Keratinocyte (primary cell): ENCODE results near the gene PAGR1. TPM values are rescaled to one million over a fixed set of nuclear protein-coding genes. Genes with fewer than 3 reads are reported as not detected.

Source experiments
- DNase-seq: peaks from one replicate; pipeline ENCODE4 v3.0.0-alpha.2; 2011; ENCODE audit warnings: low read depth, missing footprints, low spot score
- FAIRE-seq: peaks from 2 replicates; lab custom pipeline; 2011; peaks lifted over from hg19 to GRCh38; lab: Jason Lieb, UNC
- H2AFZ ChIP-seq: 2 replicates; pipeline ENCODE4 v1.6.0; 2012; ENCODE audit warnings: low read length, control low read depth, inconsistent platforms; ENCODE audit not compliant: control insufficient read depth
- H3K27ac ChIP-seq: 2 replicates; pipeline ENCODE4 v1.5.1; 2011; ENCODE audit warnings: low read length; ENCODE audit not compliant: control insufficient read depth, insufficient read depth
- H3K27me3 ChIP-seq: 3 replicates; pipeline ENCODE4 v1.6.0; 2011; ENCODE audit warnings: low read length; ENCODE audit not compliant: control insufficient read depth, insufficient read depth; ENCODE audit errors: extremely low read depth
- H3K36me3 ChIP-seq, 2 experiments: 2 replicates in 1 of 2; 3 replicates in 1 of 2; pipeline ENCODE4 v1.5.1; 2011; ENCODE audit warnings: low read length in 2 of 2, mild to moderate bottlenecking in 1 of 2; ENCODE audit not compliant: control insufficient read depth in 2 of 2, insufficient read depth in 2 of 2; ENCODE audit errors: extremely low read depth in 1 of 2
- H3K4me1 ChIP-seq: 3 replicates; pipeline ENCODE4 v1.5.1; 2011; ENCODE audit warnings: low read length; ENCODE audit not compliant: control insufficient read depth, insufficient read depth; ENCODE audit errors: extremely low read depth
- H3K4me2 ChIP-seq: 3 replicates; pipeline ENCODE4 v1.6.0; 2011; ENCODE audit warnings: low read depth, low read length; ENCODE audit not compliant: control insufficient read depth, insufficient read depth; ENCODE audit errors: extremely low read depth
- H3K4me3 ChIP-seq, 3 experiments: fragments of 200-600 bp in 1 of 3; sonication (generic) in 1 of 3; 2 replicates in 2 of 3; 3 replicates in 1 of 3; pipeline ENCODE4 v1.5.1; 2011 to 2016; ENCODE audit warnings: low read length in 3 of 3, mild to moderate bottlenecking in 3 of 3, control low read depth in 2 of 3, inconsistent platforms in 1 of 3, low read depth in 1 of 3, mixed read lengths in 1 of 3, mixed run types in 1 of 3, moderate library complexity in 1 of 3; ENCODE audit not compliant: control insufficient read depth in 2 of 3, insufficient read depth in 2 of 3; ENCODE audit errors: extremely low read depth in 1 of 3
- H3K79me2 ChIP-seq: 2 replicates; pipeline ENCODE4 v1.6.0; 2012; ENCODE audit warnings: low read length; ENCODE audit not compliant: control insufficient read depth, insufficient read depth
- H3K9ac ChIP-seq: 3 replicates; pipeline ENCODE4 v1.6.0; 2011; ENCODE audit warnings: low read length; ENCODE audit not compliant: control insufficient read depth, insufficient read depth; ENCODE audit errors: extremely low read depth
- H3K9me1 ChIP-seq: 3 replicates; pipeline ENCODE4 v1.6.0; 2011; ENCODE audit warnings: low read length; ENCODE audit not compliant: control insufficient read depth, insufficient read depth; ENCODE audit errors: extremely low read depth
- H3K9me3 ChIP-seq: 2 replicates; pipeline ENCODE4 v1.5.1; 2012; ENCODE audit warnings: low read depth, low read length; ENCODE audit not compliant: control insufficient read depth
- H4K20me1 ChIP-seq: 3 replicates; pipeline ENCODE4 v1.6.0; 2011; ENCODE audit warnings: low read length; ENCODE audit not compliant: control insufficient read depth, insufficient read depth; ENCODE audit errors: extremely low read depth
- CTCF ChIP-seq, 3 experiments: IDR thresholded peaks in 1 of 3; conservative IDR thresholded peaks in 1 of 3; optimal IDR thresholded peaks in 1 of 3; 2 replicates in 2 of 3; 3 replicates in 1 of 3; pipeline versions ENCODE3 to v1.5.1; 2011; ENCODE audit warnings: low read length in 3 of 3, mild to moderate bottlenecking in 3 of 3, moderate library complexity in 2 of 3, control low read depth in 1 of 3, inconsistent platforms in 1 of 3; ENCODE audit not compliant: insufficient read depth in 2 of 3; ENCODE audit errors: extremely low read depth in 1 of 3
- EZH2 ChIP-seq: IDR thresholded peaks from one replicate; pipeline ENCODE4 v1.6.1; 2012; ENCODE audit warnings: inconsistent platforms, mild to moderate bottlenecking, low read length, moderate library complexity
- dilution Hi-C: fragments of 300-500 bp; cut with MboI; formaldehyde crosslinking; loops from one replicate; pipeline ENCODE4 v1.7.0; 2020; ENCODE audit warnings: low sequenced_read_pairs; ENCODE audit not compliant: extremely low pct_ligation_motif_present
- polyA plus RNA-seq, 5 experiments: library from polyadenylated mRNA; depleted of rRNA in 3 of 5; stranded (reverse) in 3 of 5; stranded (forward) in 1 of 5; unstranded in 1 of 5; fragments of >200 nt; gene quantifications; 1 replicate in 1 of 5; 2 replicates in 3 of 5; 3 replicates in 1 of 5; pipeline versions ENCODE4 v1.2.1 to v1.2.3, GENCODE V29; 2011 to 2012; ENCODE audit warnings: missing spikeins in 2 of 5, low read depth in 1 of 5, low replicate concordance in 1 of 5

The PAGR1 gene
- polyA plus RNA-seq, 1 donor (not counting 4 experiments of a cell fraction or from before 2014, with no cell fraction given): 13.6 TPM

GRCh38 chr16:29824589-29825144 lies 8.7 kb downstream of the PAGR1 start:
- Histone ChIP-seq H3K27me3 (no peaks in the 10 kb centered on the region), H3K4me1 (peaks cover 46% of the 10 kb centered on the region)
- FAIRE-seq: no peak

DNA sequence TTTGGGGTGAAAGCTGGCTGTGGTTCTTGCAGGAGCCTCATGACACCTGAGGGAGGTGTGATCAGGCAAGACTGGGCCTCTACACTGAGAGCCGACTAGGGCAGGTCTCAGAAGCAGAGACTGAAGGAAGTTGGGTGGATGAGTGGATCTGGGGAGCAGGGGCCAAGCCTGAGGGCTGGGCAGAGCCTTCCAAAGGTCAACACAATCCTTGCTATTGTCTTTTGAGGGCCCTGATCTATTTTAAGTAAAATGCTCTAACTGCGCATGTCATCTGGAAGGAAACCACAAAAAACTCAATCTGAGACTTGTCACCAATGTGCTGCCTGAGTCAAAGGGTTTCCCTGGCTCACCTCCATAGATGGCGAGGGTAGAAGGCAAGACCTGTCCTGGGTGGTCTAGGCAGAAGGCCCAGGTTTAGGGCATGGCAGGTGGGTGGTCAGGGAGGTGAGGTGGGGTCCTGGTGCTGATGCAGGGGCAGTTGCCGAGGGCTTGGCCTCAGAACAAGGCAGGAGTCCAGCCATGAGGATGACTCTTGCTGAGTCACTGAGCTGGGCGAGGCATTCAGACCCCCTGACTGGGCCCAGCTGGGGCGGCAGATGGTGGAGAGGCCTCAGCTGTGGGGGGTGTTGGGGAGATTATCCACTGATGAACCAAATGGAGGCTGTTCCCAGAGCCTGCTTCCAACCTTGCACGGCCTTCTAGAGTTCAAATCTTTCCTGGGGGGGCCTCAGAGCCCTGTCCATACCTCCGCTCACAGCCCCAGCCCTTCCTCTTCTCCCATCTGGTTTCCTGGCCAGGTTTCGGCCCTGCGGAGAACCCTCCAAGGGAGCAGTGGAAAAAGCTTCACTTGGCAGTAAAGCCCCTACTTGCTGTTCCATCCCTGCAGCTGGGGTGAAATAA lies 9.4 kb downstream of the PAGR1 start:
- H2AFZ ChIP-seq: no peak overlapping the region
- H3K79me2 ChIP-seq: peaks cover 70% of the 10 kb centered on the region
- no peaks in the 10 kb centered on the region for H4K20me1 ChIP-seq
- H3K4me3 ChIP-seq: peak overlapping the region in 1 of 3 experiments; percentile 21
- H3K36me3 ChIP-seq: peaks cover 6 to 8% of the 10 kb centered on the region in 2 experiments
- TF ChIP-seq CTCF (optimal IDR thresholded peaks at IDR 0.05 in 1 of 3, IDR thresholded peaks at IDR 0.05 in 1 of 3, conservative IDR thresholded peaks at IDR 0.05 in 1 of 3; ENCODE audit: extremely low read depth in 1 of 3, insufficient read depth in 2 of 3, low read length in 3 of 3) (no peak), EZH2 (no peak)
- no peaks in the 10 kb centered on the region for H3K27me3 ChIP-seq
- DNase-seq: no peak
- peaks cover 41% of the 10 kb centered on the region for H3K4me1 ChIP-seq
- H3K9ac ChIP-seq: no peak overlapping the region
- dilution Hi-C loops: no loop called here
- H3K4me2 ChIP-seq: peak overlapping the region; percentile 39
- no peak for FAIRE-seq
- peak overlapping the region; percentile 34 for H3K27ac ChIP-seq
- H3K9me1 ChIP-seq: peaks cover 6% of the 10 kb centered on the region
- H3K9me3 ChIP-seq: no peaks in the 10 kb centered on the region

More at GRCh38 chr16:29824589-29825144, 8.7 kb downstream of the PAGR1 start:
- Histone ChIP-seq H3K9me3 (no peaks in the 10 kb centered on the region), H3K4me3 (peak overlapping the region in 1 of 3 experiments; percentile 21), H2AFZ (no peak overlapping the region), H3K27ac (peak overlapping the region; percentile 34), H3K9me1 (peaks cover 6% of the 10 kb centered on the region), H3K9ac (no peak overlapping the region), H4K20me1 (no peaks in the 10 kb centered on the region), H3K4me2 (peak overlapping the region; percentile 39), H3K36me3 (peaks cover 3 to 5% of the 10 kb centered on the region in 2 experiments), H3K79me2 (peaks cover 70% of the 10 kb centered on the region)
- no peak for TF ChIP-seq EZH2
- TF ChIP-seq CTCF (optimal IDR thresholded peaks at IDR 0.05 in 1 of 3, IDR thresholded peaks at IDR 0.05 in 1 of 3, conservative IDR thresholded peaks at IDR 0.05 in 1 of 3; ENCODE audit: extremely low read depth in 1 of 3, insufficient read depth in 2 of 3, low read length in 3 of 3): no peak
- dilution Hi-C loops: no loop called here
- no peak for DNase-seq
